H9 (cell line): ENCODE measurements around the gene KIAA0930. TPM values are rescaled to one million over a fixed set of nuclear protein-coding genes. Genes with fewer than 3 reads are reported as not detected.

ENCODE experiments used
- DNase-seq: peaks from one replicate; pipeline ENCODE4 v3.0.0-alpha.2; 2017
- H2AFZ ChIP-seq: one replicate; pipeline ENCODE4 v1.6.1; 2013; ENCODE audit warnings: mild to moderate bottlenecking, low read length, control low read depth, moderate library complexity
- H2AK5ac ChIP-seq: 2 replicates; pipeline ENCODE4 v1.6.1; 2013; ENCODE audit warnings: low read length, control low read depth, mixed read lengths; ENCODE audit not compliant: insufficient read length
- H2BK120ac ChIP-seq: one replicate; pipeline ENCODE4 v1.6.1; 2013; ENCODE audit warnings: low read depth, mild to moderate bottlenecking, low read length, control low read depth, inconsistent platforms; ENCODE audit not compliant: poor library complexity, severe bottlenecking
- H2BK12ac ChIP-seq: 2 replicates; pipeline ENCODE4 v1.6.1; 2013; ENCODE audit warnings: low read length, control low read depth, mixed read lengths, low read depth; ENCODE audit not compliant: insufficient read length
- H2BK15ac ChIP-seq: 2 replicates; pipeline ENCODE4 v1.6.1; 2013; ENCODE audit warnings: low read depth, low read length, control low read depth
- H2BK20ac ChIP-seq: one replicate; pipeline ENCODE4 v1.6.1; 2013; ENCODE audit warnings: low read depth, mild to moderate bottlenecking, low read length, control low read depth, inconsistent platforms; ENCODE audit not compliant: poor library complexity, severe bottlenecking
- H2BK5ac ChIP-seq: 2 replicates; pipeline ENCODE4 v1.6.1; 2013; ENCODE audit warnings: low read length, control low read depth, mixed read lengths; ENCODE audit not compliant: insufficient read length
- H3K14ac ChIP-seq: 2 replicates; pipeline ENCODE4 v1.6.1; 2013; ENCODE audit warnings: low read length, control low read depth; ENCODE audit not compliant: insufficient read depth
- H3K18ac ChIP-seq: 2 replicates; pipeline ENCODE4 v1.6.1; 2013; ENCODE audit warnings: low read depth, mild to moderate bottlenecking, mixed read lengths, low read length, control low read depth; ENCODE audit not compliant: insufficient read length
- H3K23ac ChIP-seq: 2 replicates; pipeline ENCODE4 v1.6.1; 2013; ENCODE audit warnings: low read length, control low read depth, mixed read lengths, low read depth; ENCODE audit not compliant: insufficient read length
- H3K23me2 ChIP-seq: 2 replicates; pipeline ENCODE4 v1.6.1; 2013; ENCODE audit warnings: low read depth, mild to moderate bottlenecking, mixed read lengths, low read length, control low read depth; ENCODE audit not compliant: insufficient read length, poor library complexity, severe bottlenecking
- H3K27ac ChIP-seq: 2 replicates; pipeline ENCODE4 v1.5.1; 2013; ENCODE audit warnings: low read length, control low read depth, mixed read lengths, low read depth; ENCODE audit not compliant: insufficient read length
- H3K27me3 ChIP-seq: 2 replicates; pipeline ENCODE4 v1.6.1; 2013; ENCODE audit warnings: low read length, control low read depth, inconsistent platforms; ENCODE audit not compliant: insufficient read depth
- H3K4ac ChIP-seq: 2 replicates; pipeline ENCODE4 v1.6.1; 2013; ENCODE audit warnings: low read depth, mild to moderate bottlenecking, control low read depth, inconsistent platforms, low read length, moderate library complexity
- H3K4me1 ChIP-seq: 2 replicates; pipeline ENCODE4 v1.6.1; 2013; ENCODE audit warnings: low read length, control low read depth, inconsistent platforms; ENCODE audit not compliant: insufficient read depth
- H3K4me2 ChIP-seq: 2 replicates; pipeline ENCODE4 v1.6.1; 2013; ENCODE audit warnings: low read length, control low read depth, mixed read lengths; ENCODE audit not compliant: insufficient read length, insufficient read depth
- H3K56ac ChIP-seq: 2 replicates; pipeline ENCODE4 v1.6.1; 2013; ENCODE audit warnings: low read depth, mild to moderate bottlenecking, mixed read lengths, low read length, control low read depth; ENCODE audit not compliant: insufficient read length
- H3K79me1 ChIP-seq: 2 replicates; pipeline ENCODE4 v1.6.1; 2013; ENCODE audit warnings: low read depth, mild to moderate bottlenecking, moderate library complexity, low read length, control low read depth, inconsistent platforms; ENCODE audit not compliant: insufficient read depth, poor library complexity, severe bottlenecking
- H3K79me2 ChIP-seq: 2 replicates; pipeline ENCODE4 v1.6.1; 2013; ENCODE audit warnings: low read length, control low read depth, inconsistent platforms; ENCODE audit not compliant: insufficient read depth
- H3K9ac ChIP-seq: 2 replicates; pipeline ENCODE4 v1.6.1; 2013; ENCODE audit warnings: low read length, control low read depth, mixed read lengths; ENCODE audit not compliant: insufficient read length; ENCODE audit errors: extremely low read depth
- H3K9me3 ChIP-seq: one replicate; pipeline ENCODE4 v1.6.1; 2013; ENCODE audit warnings: low read depth, low read length, inconsistent platforms; ENCODE audit not compliant: control insufficient read depth
- H3T11ph ChIP-seq: one replicate; pipeline ENCODE4 v1.6.1; 2013; ENCODE audit warnings: mild to moderate bottlenecking, low read length, control low read depth, inconsistent platforms
- H4K20me1 ChIP-seq: one replicate; pipeline ENCODE4 v1.6.1; 2013; ENCODE audit not compliant: control insufficient read depth, insufficient read length, insufficient read depth
- H4K5ac ChIP-seq: 2 replicates; pipeline ENCODE4 v1.6.1; 2013; ENCODE audit warnings: low read depth, mild to moderate bottlenecking, mixed read lengths, low read length, control low read depth; ENCODE audit not compliant: insufficient read length
- H4K8ac ChIP-seq: replicated peaks from 2 replicates; pipeline ENCODE4 v1.6.1; 2013; ENCODE audit warnings: low read length, control low read depth, mixed read lengths, low read depth; ENCODE audit not compliant: insufficient read length
- H4K91ac ChIP-seq: 2 replicates; pipeline ENCODE4 v1.6.1; 2013; ENCODE audit warnings: low read depth, mild to moderate bottlenecking, moderate library complexity, mixed read lengths, low read length, control low read depth; ENCODE audit not compliant: insufficient read length
- H3K27ac Mint-ChIP-seq, 3 experiments: 2 replicates in 2 of 3; 3 replicates in 1 of 3; pipeline ENCODE4 v1.8.0; 2020 to 2021; ENCODE audit warnings: mixed read lengths in 3 of 3, mild to moderate bottlenecking in 1 of 3, moderate library complexity in 1 of 3
- H3K27me3 Mint-ChIP-seq: 2 replicates; pipeline ENCODE4 v1.8.0; 2021; ENCODE audit warnings: low read depth, mild to moderate bottlenecking, moderate library complexity, mixed read lengths
- H3K36me3 Mint-ChIP-seq, 3 experiments: 2 replicates in 2 of 3; 3 replicates in 1 of 3; pipeline ENCODE4 v1.8.0; 2020 to 2021; ENCODE audit warnings: low read depth in 3 of 3, mixed read lengths in 3 of 3; ENCODE audit not compliant: insufficient read depth in 1 of 3
- H3K4me1 Mint-ChIP-seq, 2 experiments: 2 replicates each; pipeline ENCODE4 v1.8.0; 2020; ENCODE audit warnings: mixed read lengths in 2 of 2
- H3K4me3 Mint-ChIP-seq, 2 experiments: 2 replicates in 1 of 2; 3 replicates in 1 of 2; pipeline ENCODE4 v1.8.0; 2020 to 2021; ENCODE audit warnings: mild to moderate bottlenecking in 2 of 2, mixed read lengths in 2 of 2, moderate library complexity in 1 of 2
- H3K9me3 Mint-ChIP-seq, 2 experiments: 2 replicates in 1 of 2; 3 replicates in 1 of 2; pipeline ENCODE4 v1.8.0; 2020; ENCODE audit warnings: mild to moderate bottlenecking in 2 of 2, mixed read lengths in 2 of 2, moderate library complexity in 1 of 2
- WGBS: extraction: QIAGEN DNeasy Blood & Tissue Kit; methylation state at CpG from one replicate; pipeline ENCODE4 v1.1.7; 2013; ENCODE audit warnings: missing lambda C conversion rate, low lambda C conversion rate, mixed read lengths; ENCODE audit not compliant: insufficient read length; ENCODE audit errors: extremely low coverage; 5-methylcytosine and 5-hydroxymethylcytosine counted together
- total RNA-seq: library from RNA; stranded (reverse); gene quantifications from 2 replicates; pipeline ENCODE4 v1.2.1, GENCODE V29; 2021
- TF ChIP-seq, protein P1 (sequence below): fragments of 200-600 bp; sonication (generic); conservative IDR thresholded peaks from 3 replicates; pipeline ENCODE4 v1.8.0; 2021; ENCODE audit warnings: antibody characterized with exemption, mild to moderate bottlenecking

KIAA0930 gene
- total RNA-seq, 1 experiment from 2014 or later: 46.2 TPM

DNA sequence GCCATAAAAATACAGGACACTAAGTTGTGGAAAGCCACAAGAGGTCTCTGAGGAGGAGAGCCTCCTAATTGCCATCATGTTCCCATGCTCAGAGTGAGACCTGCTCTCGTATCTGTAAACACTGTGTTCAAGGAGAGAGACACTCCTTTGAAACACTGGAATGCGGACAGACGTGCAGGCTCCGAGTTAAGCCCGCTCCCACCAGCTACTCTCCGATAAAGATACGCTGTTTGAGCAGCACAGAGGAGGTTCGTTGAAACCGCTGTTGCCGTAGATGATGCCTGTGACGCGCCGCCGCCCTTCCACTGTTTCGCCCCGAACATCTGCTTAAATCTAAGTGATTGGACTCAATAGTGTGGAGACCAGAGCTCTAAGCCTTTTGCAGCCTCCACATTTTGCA lies 51.9 kb downstream of the KIAA0930 start:
- H4K8ac ChIP-seq: no peak overlapping the region
- TF ChIP-seq, protein P1, sequence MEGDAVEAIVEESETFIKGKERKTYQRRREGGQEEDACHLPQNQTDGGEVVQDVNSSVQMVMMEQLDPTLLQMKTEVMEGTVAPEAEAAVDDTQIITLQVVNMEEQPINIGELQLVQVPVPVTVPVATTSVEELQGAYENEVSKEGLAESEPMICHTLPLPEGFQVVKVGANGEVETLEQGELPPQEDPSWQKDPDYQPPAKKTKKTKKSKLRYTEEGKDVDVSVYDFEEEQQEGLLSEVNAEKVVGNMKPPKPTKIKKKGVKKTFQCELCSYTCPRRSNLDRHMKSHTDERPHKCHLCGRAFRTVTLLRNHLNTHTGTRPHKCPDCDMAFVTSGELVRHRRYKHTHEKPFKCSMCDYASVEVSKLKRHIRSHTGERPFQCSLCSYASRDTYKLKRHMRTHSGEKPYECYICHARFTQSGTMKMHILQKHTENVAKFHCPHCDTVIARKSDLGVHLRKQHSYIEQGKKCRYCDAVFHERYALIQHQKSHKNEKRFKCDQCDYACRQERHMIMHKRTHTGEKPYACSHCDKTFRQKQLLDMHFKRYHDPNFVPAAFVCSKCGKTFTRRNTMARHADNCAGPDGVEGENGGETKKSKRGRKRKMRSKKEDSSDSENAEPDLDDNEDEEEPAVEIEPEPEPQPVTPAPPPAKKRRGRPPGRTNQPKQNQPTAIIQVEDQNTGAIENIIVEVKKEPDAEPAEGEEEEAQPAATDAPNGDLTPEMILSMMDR: no peak
- no peak overlapping the region for H4K5ac ChIP-seq
- no peak overlapping the region for H3K4me3 Mint-ChIP-seq
- H3K18ac ChIP-seq: no peak overlapping the region
- H3K23me2 ChIP-seq: no peaks in the 10 kb centered on the region
- H2BK12ac ChIP-seq: no peak overlapping the region
- H2AK5ac ChIP-seq: no peak overlapping the region
- H3K36me3 Mint-ChIP-seq: peaks cover 17 to 40% (median 32%) of the 10 kb centered on the region in 3 experiments; a peak in 6 of 7 replicates
- no peaks in the 10 kb centered on the region for H3K79me2 ChIP-seq
- H2BK15ac ChIP-seq: no peak overlapping the region
- no peak overlapping the region for H3K23ac ChIP-seq
- H3K4me1 ChIP-seq: no peaks in the 10 kb centered on the region; the same call in none of the 2 replicates
- H3K27ac Mint-ChIP-seq: peak overlapping the region in 2 of 3 experiments; percentile 6 to 68; a peak in 3 of 7 replicates
- H3K4ac ChIP-seq: no peak overlapping the region
- no peak overlapping the region for H3T11ph ChIP-seq
- H3K79me1 ChIP-seq: no peaks in the 10 kb centered on the region
- H3K4me1 Mint-ChIP-seq: peaks cover 23 to 31% of the 10 kb centered on the region in 2 experiments
- H2BK5ac ChIP-seq: no peak overlapping the region
- no peak overlapping the region for H2BK20ac ChIP-seq
- H3K9me3 Mint-ChIP-seq: no peaks in the 10 kb centered on the region
- no CpG with 5 or more reads among the region's 16 CpGs for WGBS
- no peak overlapping the region for H3K9ac ChIP-seq
- H2BK120ac ChIP-seq: no peak overlapping the region
- H4K20me1 ChIP-seq: no peaks in the 10 kb centered on the region
- no peaks in the 10 kb centered on the region for H3K27me3 Mint-ChIP-seq
- H2AFZ ChIP-seq: no peak overlapping the region
- H3K56ac ChIP-seq: no peak overlapping the region
- H3K9me3 ChIP-seq: no peaks in the 10 kb centered on the region
- no peak overlapping the region for H3K27ac ChIP-seq
- H3K27me3 ChIP-seq: no peaks in the 10 kb centered on the region
- H3K4me2 ChIP-seq: no peak overlapping the region
- DNase-seq: no peak
- H3K14ac ChIP-seq: no peak overlapping the region
- H4K91ac ChIP-seq: no peak overlapping the region
